ENCODE results near the gene ESYT2.

DNA sequence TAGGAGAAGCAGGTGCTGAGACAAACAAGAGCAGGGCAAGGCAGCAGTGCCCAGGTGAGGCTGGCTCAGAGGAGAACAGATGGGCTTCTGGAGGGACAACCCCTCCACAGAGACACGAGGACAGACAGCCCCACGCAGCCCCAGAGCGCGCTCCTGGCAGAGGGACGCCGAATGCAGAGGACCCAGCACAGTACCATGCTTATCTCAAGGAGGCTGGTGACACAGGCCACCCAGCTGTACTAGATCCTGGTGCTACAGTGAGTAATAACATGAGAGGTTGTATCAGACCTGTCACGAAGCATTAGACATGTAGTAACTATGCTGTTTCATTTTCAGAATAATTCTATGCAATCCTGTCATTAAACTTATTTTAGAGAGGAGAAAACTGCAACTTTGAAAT is 64.3 kb downstream of the ESYT2 start:
- TF ChIP-seq, protein P1, sequence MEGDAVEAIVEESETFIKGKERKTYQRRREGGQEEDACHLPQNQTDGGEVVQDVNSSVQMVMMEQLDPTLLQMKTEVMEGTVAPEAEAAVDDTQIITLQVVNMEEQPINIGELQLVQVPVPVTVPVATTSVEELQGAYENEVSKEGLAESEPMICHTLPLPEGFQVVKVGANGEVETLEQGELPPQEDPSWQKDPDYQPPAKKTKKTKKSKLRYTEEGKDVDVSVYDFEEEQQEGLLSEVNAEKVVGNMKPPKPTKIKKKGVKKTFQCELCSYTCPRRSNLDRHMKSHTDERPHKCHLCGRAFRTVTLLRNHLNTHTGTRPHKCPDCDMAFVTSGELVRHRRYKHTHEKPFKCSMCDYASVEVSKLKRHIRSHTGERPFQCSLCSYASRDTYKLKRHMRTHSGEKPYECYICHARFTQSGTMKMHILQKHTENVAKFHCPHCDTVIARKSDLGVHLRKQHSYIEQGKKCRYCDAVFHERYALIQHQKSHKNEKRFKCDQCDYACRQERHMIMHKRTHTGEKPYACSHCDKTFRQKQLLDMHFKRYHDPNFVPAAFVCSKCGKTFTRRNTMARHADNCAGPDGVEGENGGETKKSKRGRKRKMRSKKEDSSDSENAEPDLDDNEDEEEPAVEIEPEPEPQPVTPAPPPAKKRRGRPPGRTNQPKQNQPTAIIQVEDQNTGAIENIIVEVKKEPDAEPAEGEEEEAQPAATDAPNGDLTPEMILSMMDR (IDR thresholded peaks at IDR 0.05; ENCODE audit: poor library complexity): no peak
- TF ChIP-seq EZH2 (IDR thresholded peaks at IDR 0.05; ENCODE audit: borderline replicate concordance): no peak

All from hepatocyte (in vitro differentiated cells).